ENCODE measurements around the gene TTLL10.

Gene TTLL10

GRCh38 chr1:1157914-1158710, 15.6 kb upstream of the TTLL10 start:
- DNase-seq (ENCODE audit: low read depth in 2 of 2) = no peak

GRCh38 chr1:1160281-1160930, 13.3 kb upstream of the TTLL10 start:
- no peak for DNase-seq (ENCODE audit: low read depth in 2 of 2)

- DNase-seq (ENCODE audit: low read depth in 2 of 2) = no peak
These were observed 12.5 kb upstream of the TTLL10 start for GRCh38 chr1:1161078-1161682.

GRCh38 chr1:1161683-1162079, 12.0 kb upstream of the TTLL10 start:
- DNase-seq (ENCODE audit: low read depth in 2 of 2) = no peak

GRCh38 chr1:1162597-1163537, 10.8 kb upstream of the TTLL10 start:
- no peak for DNase-seq (ENCODE audit: low read depth in 2 of 2)

- no peak for DNase-seq (ENCODE audit: low read depth in 2 of 2)
These were observed 10.1 kb upstream of the TTLL10 start for GRCh38 chr1:1163538-1164070.

GRCh38 chr1:1164361-1164700, 9.3 kb upstream of the TTLL10 start:
- no peak for DNase-seq (ENCODE audit: low read depth in 2 of 2)

GRCh38 chr1:1164701-1165451, 8.8 kb upstream of the TTLL10 start:
- no peak for DNase-seq (ENCODE audit: low read depth in 2 of 2)

- DNase-seq (ENCODE audit: low read depth in 2 of 2) = no peak
These were observed 8.2 kb upstream of the TTLL10 start for GRCh38 chr1:1165485-1165884.

GRCh38 chr1:1165900-1166421, 7.7 kb upstream of the TTLL10 start:
- DNase-seq (ENCODE audit: low read depth in 2 of 2) = no peak

GRCh38 chr1:1166642-1167397, 6.9 kb upstream of the TTLL10 start:
- DNase-seq (ENCODE audit: low read depth in 2 of 2) = no peak

- DNase-seq (ENCODE audit: low read depth in 2 of 2) = no peak
These were observed 6.3 kb upstream of the TTLL10 start for GRCh38 chr1:1167398-1167821.

GRCh38 chr1:1167841-1168450, 5.7 kb upstream of the TTLL10 start:
- DNase-seq (ENCODE audit: low read depth in 2 of 2) = no peak

GRCh38 chr1:1168451-1169411, 4.9 kb upstream of the TTLL10 start:
- no peak for DNase-seq (ENCODE audit: low read depth in 2 of 2)

GRCh38 chr1:1169429-1170214, 4.1 kb upstream of the TTLL10 start:
- DNase-seq (ENCODE audit: low read depth in 2 of 2) = no peak

- DNase-seq (ENCODE audit: low read depth in 2 of 2) = no peak
These were observed 3.2 kb upstream of the TTLL10 start for GRCh38 chr1:1170215-1171091.

GRCh38 chr1:1171161-1171545, 2.5 kb upstream of the TTLL10 start:
- no peak for DNase-seq (ENCODE audit: low read depth in 2 of 2)

All from stimulated activated CD4-positive, alpha-beta T cell treated with anti-CD3 and anti-CD28 coated beads, Interleukin-12 subunit alpha, Interleukin-12 subunit beta, amount 100 ng/mL, for 24 hours (primary cell).